Panc1 (cell line): ENCODE measurements around the gene GAB1.

Source experiments
- SIN3A ChIP-seq: IDR thresholded peaks from 2 replicates; pipeline ENCODE4 v1.6.1; 2012; ENCODE audit warnings: low read depth, mild to moderate bottlenecking, low read length, moderate library complexity, borderline replicate concordance; ENCODE audit not compliant: insufficient read depth
- TCF7L2 ChIP-seq: IDR thresholded peaks from 2 replicates; pipeline ENCODE4 v1.6.1; 2011; ENCODE audit warnings: mild to moderate bottlenecking, low read depth, low read length, inconsistent platforms
- TF ChIP-seq, protein P1 (sequence below): fragments of 450-650 bp; IDR thresholded peaks from 2 replicates; pipeline ENCODE4 v1.5.1; 2017; ENCODE audit warnings: mild to moderate bottlenecking
- TF ChIP-seq, protein P2 (sequence below), 2 experiments: IDR thresholded peaks; 2 replicates each; pipeline ENCODE4 v1.6.1; 2011 to 2012; ENCODE audit warnings: low read depth in 2 of 2, control low read depth in 1 of 2, low read length in 1 of 2, mild to moderate bottlenecking in 1 of 2, moderate library complexity in 1 of 2; ENCODE audit not compliant: insufficient read depth in 1 of 2

DNA sequence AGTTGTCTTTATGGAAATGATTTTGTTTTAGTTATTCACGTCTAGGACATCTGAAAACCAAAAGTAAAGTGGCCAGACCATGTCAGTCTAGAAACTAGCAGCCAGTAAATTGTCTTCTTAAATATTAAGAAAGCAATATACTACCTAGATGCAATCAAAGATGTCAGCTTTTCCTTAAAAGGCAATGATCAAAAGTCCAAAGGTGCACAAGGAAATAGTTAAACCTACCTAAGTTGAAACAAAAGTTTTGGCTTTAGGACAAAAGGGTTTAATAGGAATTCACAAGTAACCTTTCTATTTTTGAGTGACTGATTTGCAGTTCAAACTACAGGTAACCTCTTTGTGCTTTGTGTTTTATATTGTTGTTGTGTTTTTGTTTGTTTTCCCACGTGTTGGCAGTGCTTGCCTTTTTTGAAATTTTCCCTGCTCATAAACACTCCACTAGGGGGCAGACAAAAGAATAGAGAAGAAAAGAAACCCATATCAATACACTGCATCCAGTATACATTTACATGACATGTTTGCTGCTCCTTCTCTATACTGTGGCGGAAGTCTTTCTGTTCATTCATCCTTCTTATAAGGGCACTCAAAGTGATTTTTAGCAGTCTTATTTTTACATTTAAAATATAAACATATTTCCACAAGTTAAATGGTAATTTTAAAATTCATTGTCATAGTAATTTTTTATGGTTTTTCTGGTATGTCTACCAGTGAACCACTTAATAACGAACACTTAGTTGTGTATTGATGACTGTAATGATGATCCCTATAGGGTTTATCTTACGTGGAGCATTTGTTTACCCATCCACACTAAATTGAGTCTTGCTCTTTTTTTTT is 62.7 kb downstream of the GAB1 start:
- TF ChIP-seq, protein P1, sequence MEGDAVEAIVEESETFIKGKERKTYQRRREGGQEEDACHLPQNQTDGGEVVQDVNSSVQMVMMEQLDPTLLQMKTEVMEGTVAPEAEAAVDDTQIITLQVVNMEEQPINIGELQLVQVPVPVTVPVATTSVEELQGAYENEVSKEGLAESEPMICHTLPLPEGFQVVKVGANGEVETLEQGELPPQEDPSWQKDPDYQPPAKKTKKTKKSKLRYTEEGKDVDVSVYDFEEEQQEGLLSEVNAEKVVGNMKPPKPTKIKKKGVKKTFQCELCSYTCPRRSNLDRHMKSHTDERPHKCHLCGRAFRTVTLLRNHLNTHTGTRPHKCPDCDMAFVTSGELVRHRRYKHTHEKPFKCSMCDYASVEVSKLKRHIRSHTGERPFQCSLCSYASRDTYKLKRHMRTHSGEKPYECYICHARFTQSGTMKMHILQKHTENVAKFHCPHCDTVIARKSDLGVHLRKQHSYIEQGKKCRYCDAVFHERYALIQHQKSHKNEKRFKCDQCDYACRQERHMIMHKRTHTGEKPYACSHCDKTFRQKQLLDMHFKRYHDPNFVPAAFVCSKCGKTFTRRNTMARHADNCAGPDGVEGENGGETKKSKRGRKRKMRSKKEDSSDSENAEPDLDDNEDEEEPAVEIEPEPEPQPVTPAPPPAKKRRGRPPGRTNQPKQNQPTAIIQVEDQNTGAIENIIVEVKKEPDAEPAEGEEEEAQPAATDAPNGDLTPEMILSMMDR = peak; percentile 62; the same call in 1 of the 2 replicates
- TF ChIP-seq SIN3A (no peak), TCF7L2 (no peak)
- TF ChIP-seq, protein P2, sequence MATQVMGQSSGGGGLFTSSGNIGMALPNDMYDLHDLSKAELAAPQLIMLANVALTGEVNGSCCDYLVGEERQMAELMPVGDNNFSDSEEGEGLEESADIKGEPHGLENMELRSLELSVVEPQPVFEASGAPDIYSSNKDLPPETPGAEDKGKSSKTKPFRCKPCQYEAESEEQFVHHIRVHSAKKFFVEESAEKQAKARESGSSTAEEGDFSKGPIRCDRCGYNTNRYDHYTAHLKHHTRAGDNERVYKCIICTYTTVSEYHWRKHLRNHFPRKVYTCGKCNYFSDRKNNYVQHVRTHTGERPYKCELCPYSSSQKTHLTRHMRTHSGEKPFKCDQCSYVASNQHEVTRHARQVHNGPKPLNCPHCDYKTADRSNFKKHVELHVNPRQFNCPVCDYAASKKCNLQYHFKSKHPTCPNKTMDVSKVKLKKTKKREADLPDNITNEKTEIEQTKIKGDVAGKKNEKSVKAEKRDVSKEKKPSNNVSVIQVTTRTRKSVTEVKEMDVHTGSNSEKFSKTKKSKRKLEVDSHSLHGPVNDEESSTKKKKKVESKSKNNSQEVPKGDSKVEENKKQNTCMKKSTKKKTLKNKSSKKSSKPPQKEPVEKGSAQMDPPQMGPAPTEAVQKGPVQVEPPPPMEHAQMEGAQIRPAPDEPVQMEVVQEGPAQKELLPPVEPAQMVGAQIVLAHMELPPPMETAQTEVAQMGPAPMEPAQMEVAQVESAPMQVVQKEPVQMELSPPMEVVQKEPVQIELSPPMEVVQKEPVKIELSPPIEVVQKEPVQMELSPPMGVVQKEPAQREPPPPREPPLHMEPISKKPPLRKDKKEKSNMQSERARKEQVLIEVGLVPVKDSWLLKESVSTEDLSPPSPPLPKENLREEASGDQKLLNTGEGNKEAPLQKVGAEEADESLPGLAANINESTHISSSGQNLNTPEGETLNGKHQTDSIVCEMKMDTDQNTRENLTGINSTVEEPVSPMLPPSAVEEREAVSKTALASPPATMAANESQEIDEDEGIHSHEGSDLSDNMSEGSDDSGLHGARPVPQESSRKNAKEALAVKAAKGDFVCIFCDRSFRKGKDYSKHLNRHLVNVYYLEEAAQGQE (IDR thresholded peaks at IDR 0.05; ENCODE audit: insufficient read depth in 1 of 2, low read depth in 2 of 2, low read length in 1 of 2) = no peak
